ENCODE data around the gene SLC22A31. TPM values are rescaled to one million over a fixed set of nuclear protein-coding genes. Genes with fewer than 3 reads are reported as not detected.
A peak's percentile ranks its signal among the peaks of the same experiment; 100 is the strongest.

The SLC22A31 gene
- total RNA-seq, 1 experiment from 2014 or later: not detected

- no peaks in the 10 kb centered on the region for H3K79me2 ChIP-seq (ENCODE audit: low read length)
- DNase-seq: no peak
- peaks cover 8% of the 10 kb centered on the region; the same call in 1 of the 2 replicates for H4K20me1 ChIP-seq (ENCODE audit: insufficient read depth, low read depth, low read length)
- H3K27me3 ChIP-seq (ENCODE audit: low read length): no peaks in the 10 kb centered on the region
- H3K4me3 ChIP-seq (ENCODE audit: low read length): no peak overlapping the region
- no peaks in the 10 kb centered on the region for H3K36me3 ChIP-seq (ENCODE audit: insufficient read depth, low read length)
- H3K9ac ChIP-seq (ENCODE audit: low read length): no peak overlapping the region
- no peak overlapping the region for H2AFZ ChIP-seq (ENCODE audit: low read length)
- H3K9me3 ChIP-seq (ENCODE audit: low read length): no peaks in the 10 kb centered on the region
- no peaks in the 10 kb centered on the region for H3K9me2 ChIP-seq (replicated peaks; ENCODE audit: insufficient read depth, low read length)
- no peak overlapping the region for H3K4me2 ChIP-seq (ENCODE audit: low read depth, low read length, poor library complexity, severe bottlenecking)
- no peak overlapping the region for H3K27ac ChIP-seq (ENCODE audit: low read length)
- H3K4me1 ChIP-seq (ENCODE audit: low read length): peaks cover 9% of the 10 kb centered on the region
These were observed 27.0 kb downstream of the SLC22A31 start for GRCh38 chr16:89173174-89173921.

DNA sequence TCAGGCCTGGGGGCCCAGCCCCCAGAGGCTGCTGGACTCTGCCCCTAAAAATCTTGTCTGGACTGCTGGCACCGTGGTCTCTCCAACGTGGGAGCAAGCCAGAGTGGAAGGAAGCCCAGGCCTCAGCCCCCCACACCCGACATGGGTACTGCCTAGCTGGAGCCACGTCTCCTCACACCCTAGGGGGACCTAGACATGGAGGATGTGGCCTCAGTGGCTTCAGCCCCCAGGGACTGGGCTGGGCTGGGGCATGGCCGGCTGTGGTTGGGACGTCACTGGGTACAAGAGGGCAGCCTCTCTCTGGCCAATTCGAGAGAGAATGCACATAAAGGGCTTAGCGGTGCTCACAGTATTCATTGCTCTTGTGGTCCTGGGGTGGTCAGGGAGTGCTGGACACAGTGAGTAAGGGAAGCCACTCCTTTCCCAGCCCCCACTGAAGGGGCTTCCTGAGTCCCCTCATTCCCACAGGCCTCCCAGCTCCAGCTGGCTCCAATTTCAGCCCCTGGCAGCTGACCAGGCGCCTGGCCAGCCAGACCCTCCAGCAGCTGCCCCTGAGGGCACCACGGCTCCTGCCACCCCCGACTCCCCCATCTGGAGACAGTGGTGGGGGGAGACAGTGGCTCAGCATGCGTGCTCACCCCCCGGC is 27.7 kb downstream of the SLC22A31 start:
- no peaks in the 10 kb centered on the region for H3K36me3 ChIP-seq (ENCODE audit: insufficient read depth, low read length)
- H3K4me2 ChIP-seq (ENCODE audit: low read depth, low read length, poor library complexity, severe bottlenecking): no peak overlapping the region
- DNase-seq: no peak
- no peak overlapping the region for H3K27ac ChIP-seq (ENCODE audit: low read length)
- peaks cover 8% of the 10 kb centered on the region; the same call in 1 of the 2 replicates for H4K20me1 ChIP-seq (ENCODE audit: insufficient read depth, low read depth, low read length)
- H3K9me2 ChIP-seq (replicated peaks; ENCODE audit: insufficient read depth, low read length): no peaks in the 10 kb centered on the region
- no peak overlapping the region for H3K4me3 ChIP-seq (ENCODE audit: low read length)
- peaks cover 9% of the 10 kb centered on the region for H3K4me1 ChIP-seq (ENCODE audit: low read length)
- H2AFZ ChIP-seq (ENCODE audit: low read length): no peak overlapping the region
- H3K27me3 ChIP-seq (ENCODE audit: low read length): no peaks in the 10 kb centered on the region
- H3K9ac ChIP-seq (ENCODE audit: low read length): no peak overlapping the region
- no peaks in the 10 kb centered on the region for H3K9me3 ChIP-seq (ENCODE audit: low read length)
- no peaks in the 10 kb centered on the region for H3K79me2 ChIP-seq (ENCODE audit: low read length)

DNA sequence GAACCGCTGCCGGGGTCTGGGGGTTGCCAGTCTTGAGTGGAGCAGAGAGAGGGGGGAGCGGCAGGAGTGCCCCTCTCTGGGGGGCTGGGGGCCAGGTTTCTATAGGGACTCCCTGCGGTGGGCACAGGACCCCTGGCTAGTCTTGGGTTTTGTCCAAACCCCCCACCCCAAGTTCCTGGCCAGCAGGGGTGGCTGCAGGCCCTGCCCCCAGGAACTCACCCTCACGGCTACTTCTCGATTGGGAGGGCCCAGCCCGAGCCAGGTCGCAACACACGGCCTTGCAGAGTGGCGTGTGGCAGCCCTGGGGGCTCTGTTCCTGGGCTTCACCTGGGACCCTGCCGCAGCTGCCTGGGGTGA is 28.2 kb downstream of the SLC22A31 start:
- no peaks in the 10 kb centered on the region for H3K36me3 ChIP-seq (ENCODE audit: insufficient read depth, low read length)
- no peaks in the 10 kb centered on the region for H3K27me3 ChIP-seq (ENCODE audit: low read length)
- H3K4me3 ChIP-seq (ENCODE audit: low read length): no peak overlapping the region
- H3K79me2 ChIP-seq (ENCODE audit: low read length): no peaks in the 10 kb centered on the region
- H3K9me2 ChIP-seq (replicated peaks; ENCODE audit: insufficient read depth, low read length): no peaks in the 10 kb centered on the region
- no peak overlapping the region for H3K27ac ChIP-seq (ENCODE audit: low read length)
- no peak for DNase-seq
- H3K9me3 ChIP-seq (ENCODE audit: low read length): no peaks in the 10 kb centered on the region
- no peak overlapping the region for H3K4me2 ChIP-seq (ENCODE audit: low read depth, low read length, poor library complexity, severe bottlenecking)
- H4K20me1 ChIP-seq (ENCODE audit: insufficient read depth, low read depth, low read length): peaks cover 10% of the 10 kb centered on the region; the same call in 1 of the 2 replicates
- peaks cover 11% of the 10 kb centered on the region for H3K4me1 ChIP-seq (ENCODE audit: low read length)
- H2AFZ ChIP-seq (ENCODE audit: low read length): no peak overlapping the region
- H3K9ac ChIP-seq (ENCODE audit: low read length): no peak overlapping the region

DNA sequence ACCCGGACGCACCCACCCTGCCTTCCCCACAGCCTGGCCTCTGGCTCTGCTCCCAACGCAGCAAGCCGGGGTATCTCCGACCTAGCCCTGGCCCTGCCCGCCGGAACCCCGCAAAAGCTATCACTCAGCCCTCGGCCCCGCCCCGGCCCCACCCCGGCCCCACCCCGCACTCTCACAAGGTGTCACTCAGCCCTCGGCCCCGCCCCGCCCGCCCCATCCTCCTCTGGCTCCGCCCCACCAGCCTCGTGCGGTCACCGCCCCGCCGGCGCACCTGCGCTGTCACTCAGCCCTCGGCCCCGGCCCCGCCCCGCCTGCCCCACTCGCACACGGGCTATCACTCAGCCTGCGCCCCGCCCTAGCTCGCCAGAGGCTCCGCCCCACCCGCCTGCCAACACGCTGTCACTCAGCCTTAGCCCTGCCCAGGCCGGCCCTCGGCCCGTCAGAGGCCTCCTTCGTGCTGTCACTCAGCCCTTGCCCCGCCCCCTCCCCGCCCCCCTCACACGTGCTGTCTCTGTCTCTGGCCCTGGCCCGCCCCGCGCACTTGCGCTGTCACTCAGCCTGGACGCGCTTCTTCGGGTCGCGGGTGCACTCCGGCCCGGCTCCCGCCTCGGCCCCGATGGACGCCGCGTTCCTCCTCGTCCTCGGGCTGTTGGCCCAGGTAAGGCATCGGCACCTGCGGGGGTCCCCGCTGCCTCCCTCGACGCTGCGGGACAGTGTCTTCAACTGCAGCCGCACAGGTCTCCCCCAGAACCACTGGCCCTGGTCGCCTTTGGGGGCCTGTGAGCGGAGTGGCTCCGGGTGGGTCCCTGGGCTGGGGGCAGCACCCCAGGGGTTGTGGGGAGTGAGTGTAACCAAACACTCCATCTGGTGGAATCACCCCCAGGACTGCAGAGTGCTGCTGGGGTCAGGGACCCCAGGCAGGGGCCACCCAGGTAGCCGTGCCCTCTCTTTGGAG is 28.8 kb downstream of the SLC22A31 start, which contains the start of gene CDH15:
CDH15 (plus strand) TSS at position 533 of the 955 bp plus-strand sequence; CDS start at position 617, 84 bp downstream.
- no peak within 1 kb of the TSS for H3K4me3 ChIP-seq (ENCODE audit: low read length)
- H3K9me2 ChIP-seq (replicated peaks; ENCODE audit: insufficient read depth, low read length): no peaks in the 10 kb centered on the region
- DNase-seq: peak; percentile 99
- no peaks in the 10 kb centered on the region for H3K79me2 ChIP-seq (ENCODE audit: low read length)
- H2AFZ ChIP-seq (ENCODE audit: low read length): no peak within 1 kb of the TSS
- no peaks in the 10 kb centered on the region for H3K36me3 ChIP-seq (ENCODE audit: insufficient read depth, low read length)
- no peak within 1 kb of the TSS for H3K9ac ChIP-seq (ENCODE audit: low read length)
- no peak within 1 kb of the TSS for H3K27ac ChIP-seq (ENCODE audit: low read length)
- peaks cover 16% of the 10 kb centered on the region; the same call in 1 of the 2 replicates for H4K20me1 ChIP-seq (ENCODE audit: insufficient read depth, low read depth, low read length)
- H3K27me3 ChIP-seq (ENCODE audit: low read length): no peaks in the 10 kb centered on the region
- no peaks in the 10 kb centered on the region for H3K9me3 ChIP-seq (ENCODE audit: low read length)
- H3K4me2 ChIP-seq (ENCODE audit: low read depth, low read length, poor library complexity, severe bottlenecking): no peak within 1 kb of the TSS
- H3K4me1 ChIP-seq (ENCODE audit: low read length): peaks cover 13% of the 10 kb centered on the region

GRCh38 chr16:89170346-89171215 is 29.8 kb downstream of the SLC22A31 start:
- peaks cover 16% of the 10 kb centered on the region; the same call in 1 of the 2 replicates for H4K20me1 ChIP-seq (ENCODE audit: insufficient read depth, low read depth, low read length)
- no peak overlapping the region for H3K4me2 ChIP-seq (ENCODE audit: low read depth, low read length, poor library complexity, severe bottlenecking)
- no peak overlapping the region for H2AFZ ChIP-seq (ENCODE audit: low read length)
- no peaks in the 10 kb centered on the region for H3K27me3 ChIP-seq (ENCODE audit: low read length)
- no peak overlapping the region for H3K9ac ChIP-seq (ENCODE audit: low read length)
- H3K79me2 ChIP-seq (ENCODE audit: low read length): no peaks in the 10 kb centered on the region
- no peaks in the 10 kb centered on the region for H3K9me2 ChIP-seq (replicated peaks; ENCODE audit: insufficient read depth, low read length)
- peaks cover 13% of the 10 kb centered on the region for H3K4me1 ChIP-seq (ENCODE audit: low read length)
- no peaks in the 10 kb centered on the region for H3K9me3 ChIP-seq (ENCODE audit: low read length)
- no peaks in the 10 kb centered on the region for H3K36me3 ChIP-seq (ENCODE audit: insufficient read depth, low read length)
- no peak for DNase-seq
- no peak overlapping the region for H3K4me3 ChIP-seq (ENCODE audit: low read length)
- no peak overlapping the region for H3K27ac ChIP-seq (ENCODE audit: low read length)

DNA sequence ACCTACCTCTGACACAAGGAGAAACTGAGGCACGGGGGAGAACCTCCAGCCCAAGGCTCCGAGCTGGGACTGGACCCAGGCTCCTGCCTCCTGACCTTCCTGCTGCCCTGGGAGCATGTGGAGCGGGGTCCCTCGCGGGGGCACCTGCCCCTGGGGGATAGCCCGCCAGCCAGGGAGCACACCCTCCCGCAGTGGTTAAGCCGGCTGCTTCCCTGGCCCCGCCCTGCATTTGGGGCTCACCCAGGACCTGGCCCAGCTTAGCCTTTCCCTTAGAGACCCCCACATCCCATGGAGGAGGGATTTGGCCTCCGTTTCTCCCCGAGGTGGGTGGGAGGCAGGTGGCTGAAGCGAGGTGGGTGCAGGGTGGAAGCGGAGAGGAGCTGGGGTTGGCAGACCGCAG is 30.6 kb downstream of the SLC22A31 start:
- Histone ChIP-seq H3K4me3 (ENCODE audit: low read length) (no peak overlapping the region), H3K4me2 (ENCODE audit: low read depth, low read length, poor library complexity, severe bottlenecking) (no peak overlapping the region), H3K27ac (ENCODE audit: low read length) (no peak overlapping the region), H3K27me3 (ENCODE audit: low read length) (no peaks in the 10 kb centered on the region), H4K20me1 (ENCODE audit: insufficient read depth, low read depth, low read length) (peaks cover 16% of the 10 kb centered on the region; the same call in 1 of the 2 replicates), H3K4me1 (ENCODE audit: low read length) (peaks cover 13% of the 10 kb centered on the region), H3K79me2 (ENCODE audit: low read length) (no peaks in the 10 kb centered on the region), H3K9ac (ENCODE audit: low read length) (no peak overlapping the region), H3K9me2 (replicated peaks; ENCODE audit: insufficient read depth, low read length) (no peaks in the 10 kb centered on the region), H2AFZ (ENCODE audit: low read length) (no peak overlapping the region), H3K9me3 (ENCODE audit: low read length) (no peaks in the 10 kb centered on the region), H3K36me3 (ENCODE audit: insufficient read depth, low read length) (no peaks in the 10 kb centered on the region)
- no peak for DNase-seq

DNA sequence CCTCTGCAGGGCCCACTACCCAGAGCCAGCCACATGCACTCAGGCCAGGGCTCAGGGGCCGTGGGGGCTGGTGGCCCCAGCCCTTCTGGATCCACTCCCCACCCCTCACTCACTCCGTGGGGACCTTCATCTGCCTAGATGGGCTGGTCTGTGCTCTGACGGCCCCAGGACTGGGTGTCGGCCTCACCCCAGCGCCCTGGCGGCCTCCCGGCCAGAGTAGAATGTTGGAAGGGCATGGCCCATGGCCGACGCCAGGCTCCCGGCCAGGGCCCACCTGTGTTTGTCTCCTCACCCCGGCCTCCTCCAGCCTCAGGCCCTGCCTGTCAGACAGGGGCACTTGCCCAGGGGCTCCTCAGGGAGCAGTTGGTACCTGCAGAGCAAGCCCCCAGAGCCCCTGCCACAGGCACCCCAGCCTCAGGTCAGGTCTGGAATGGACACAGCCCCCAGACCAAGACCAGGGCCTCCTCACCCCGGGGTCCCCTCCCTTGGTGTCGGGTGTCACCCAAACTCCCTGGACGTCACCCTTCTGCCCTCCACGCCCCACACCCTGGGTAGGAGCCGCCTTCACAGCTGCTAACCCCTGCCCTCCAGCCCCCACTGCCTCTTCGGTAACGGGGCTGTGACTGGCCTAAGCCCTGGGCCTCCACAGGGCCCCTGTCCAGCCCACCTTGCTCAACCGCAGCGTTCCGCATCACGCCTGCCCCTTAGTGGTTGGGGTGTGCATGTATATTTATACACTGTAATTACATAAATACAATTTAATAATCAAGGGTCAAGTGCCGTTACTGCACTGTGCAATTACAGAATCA is 31.8 kb downstream of the SLC22A31 start:
- Histone ChIP-seq H3K36me3 (ENCODE audit: insufficient read depth, low read length) (no peaks in the 10 kb centered on the region), H3K27me3 (ENCODE audit: low read length) (no peaks in the 10 kb centered on the region), H4K20me1 (ENCODE audit: insufficient read depth, low read depth, low read length) (peaks cover 16% of the 10 kb centered on the region; the same call in 1 of the 2 replicates), H3K79me2 (ENCODE audit: low read length) (no peaks in the 10 kb centered on the region), H3K27ac (ENCODE audit: low read length) (no peak overlapping the region), H3K9me2 (replicated peaks; ENCODE audit: insufficient read depth, low read length) (no peaks in the 10 kb centered on the region), H3K4me2 (ENCODE audit: low read depth, low read length, poor library complexity, severe bottlenecking) (no peak overlapping the region), H3K9me3 (ENCODE audit: low read length) (no peaks in the 10 kb centered on the region), H3K4me1 (ENCODE audit: low read length) (peaks cover 7% of the 10 kb centered on the region), H3K9ac (ENCODE audit: low read length) (no peak overlapping the region), H3K4me3 (ENCODE audit: low read length) (no peak overlapping the region), H2AFZ (ENCODE audit: low read length) (no peak overlapping the region)
- DNase-seq: no peak

Measured in Karpas-422 (cell line).